ENCODE data around the gene ZNF488. TPM values are rescaled to one million over a fixed set of nuclear protein-coding genes. Genes with fewer than 3 reads are reported as not detected.

ZNF488 gene
- total RNA-seq, 2 donors from 2014 or later = 0.53 to 1.2 TPM

- peaks cover 1% of the 10 kb centered on the region for H3K9me3 Mint-ChIP-seq
- 83 to 86% methylated on average over 3 to 4 of the region's 4 CpGs for WGBS, 2 experiments (ENCODE audit: insufficient coverage in 1 of 2, insufficient read length in 1 of 2)
- Histone ChIP-seq H3K27me3 (ENCODE audit: control insufficient read depth, insufficient read depth, low read length, poor library complexity, severe bottlenecking) (no peaks in the 10 kb centered on the region), H3K4me3 (ENCODE audit: low read length) (no peak overlapping the region), H3K4me1 (ENCODE audit: control insufficient read depth, insufficient read depth, low read length) (no peaks in the 10 kb centered on the region), H3K9ac (ENCODE audit: extremely low read depth, low read length, poor library complexity, severe bottlenecking) (no peak overlapping the region), H3K9me3 (ENCODE audit: control insufficient read depth, low read length) (no peaks in the 10 kb centered on the region), H3K36me3 (ENCODE audit: control insufficient read depth, insufficient read depth, low read length) (no peaks in the 10 kb centered on the region), H3K27ac (ENCODE audit: low read depth, low read length) (no peak overlapping the region)
- TF ChIP-seq CTCF (conservative IDR thresholded peaks at IDR 0.05) = no peak
- H3K27ac Mint-ChIP-seq = no peak overlapping the region
- H3K27me3 Mint-ChIP-seq (ENCODE audit: insufficient read depth) = peaks cover 5% of the 10 kb centered on the region
- H3K4me1 Mint-ChIP-seq = peaks cover 6% of the 10 kb centered on the region
- DNase-seq = peak; percentile 58
- H3K36me3 Mint-ChIP-seq (ENCODE audit: low read depth) = no peaks in the 10 kb centered on the region
- H3K4me3 Mint-ChIP-seq = no peak overlapping the region
Observed at GRCh38 chr10:47423476-47423875, 39.4 kb upstream of the ZNF488 start.

- H3K9me3 Mint-ChIP-seq = no peaks in the 10 kb centered on the region
- Histone ChIP-seq H3K9ac (ENCODE audit: extremely low read depth, low read length, poor library complexity, severe bottlenecking) (no peak overlapping the region), H3K36me3 (ENCODE audit: control insufficient read depth, insufficient read depth, low read length) (no peaks in the 10 kb centered on the region), H3K4me1 (ENCODE audit: control insufficient read depth, insufficient read depth, low read length) (no peaks in the 10 kb centered on the region), H3K27me3 (ENCODE audit: control insufficient read depth, insufficient read depth, low read length, poor library complexity, severe bottlenecking) (no peaks in the 10 kb centered on the region), H3K4me3 (ENCODE audit: low read length) (no peak overlapping the region), H3K27ac (ENCODE audit: low read depth, low read length) (no peak overlapping the region), H3K9me3 (ENCODE audit: control insufficient read depth, low read length) (no peaks in the 10 kb centered on the region)
- no peak overlapping the region for H3K4me3 Mint-ChIP-seq
- no peaks in the 10 kb centered on the region for H3K36me3 Mint-ChIP-seq (ENCODE audit: low read depth)
- 92 to 93% methylated on average over 6 to 7 of the region's 7 CpGs for WGBS, 2 experiments (ENCODE audit: insufficient coverage in 1 of 2, insufficient read length in 1 of 2)
- no peak overlapping the region for H3K27ac Mint-ChIP-seq
- H3K4me1 Mint-ChIP-seq = peaks cover 6% of the 10 kb centered on the region
- no peak for TF ChIP-seq CTCF (conservative IDR thresholded peaks at IDR 0.05)
- no peak for DNase-seq
- peaks cover 2% of the 10 kb centered on the region for H3K27me3 Mint-ChIP-seq (ENCODE audit: insufficient read depth)
Observed at GRCh38 chr10:47421057-47421952, 37.2 kb upstream of the ZNF488 start.

- Mint-ChIP-seq H3K36me3 (ENCODE audit: low read depth) (no peaks in the 10 kb centered on the region), H3K9me3 (no peaks in the 10 kb centered on the region), H3K4me3 (no peak overlapping the region), H3K27ac (no peak overlapping the region), H3K27me3 (ENCODE audit: insufficient read depth) (peaks cover 2% of the 10 kb centered on the region), H3K4me1 (peaks cover 6% of the 10 kb centered on the region)
- H3K9me3 ChIP-seq (ENCODE audit: control insufficient read depth, low read length) = no peaks in the 10 kb centered on the region
- no peak for TF ChIP-seq CTCF (conservative IDR thresholded peaks at IDR 0.05)
- no peak overlapping the region for H3K9ac ChIP-seq (ENCODE audit: extremely low read depth, low read length, poor library complexity, severe bottlenecking)
- no peaks in the 10 kb centered on the region for H3K27me3 ChIP-seq (ENCODE audit: control insufficient read depth, insufficient read depth, low read length, poor library complexity, severe bottlenecking)
- no peak for DNase-seq
- H3K36me3 ChIP-seq (ENCODE audit: control insufficient read depth, insufficient read depth, low read length) = no peaks in the 10 kb centered on the region
- H3K27ac ChIP-seq (ENCODE audit: low read depth, low read length) = no peak overlapping the region
- H3K4me3 ChIP-seq (ENCODE audit: low read length) = no peak overlapping the region
- 72 to 82% methylated on average over 11 to 14 of the region's 14 CpGs for WGBS, 2 experiments (ENCODE audit: insufficient coverage in 1 of 2, insufficient read length in 1 of 2)
- H3K4me1 ChIP-seq (ENCODE audit: control insufficient read depth, insufficient read depth, low read length) = no peaks in the 10 kb centered on the region
Observed at GRCh38 chr10:47420305-47421056, 36.4 kb upstream of the ZNF488 start.

All from endodermal cell (in vitro differentiated cells).